Transverse colon (tissue), 4 donors: ENCODE measurements around the gene HIVEP3.

ENCODE experiments used
- POLR2A ChIP-seq: fragments of 450-650 bp; IDR thresholded peaks from one replicate; pipeline ENCODE4 v1.6.1; 2016; ENCODE audit warnings: antibody characterized with exemption, mild to moderate bottlenecking, moderate library complexity
- POLR2AphosphoS5 ChIP-seq, 3 donors: sonication (generic); formaldehyde crosslinking; IDR thresholded peaks; one replicate each; pipeline ENCODE4 v1.6.1; 2016; ENCODE audit warnings: antibody characterized with exemption in 3 of 3
- TF ChIP-seq, protein P1 (sequence below), 5 experiments: fragments of 200-600 bp in 3 of 5; fragments of 450-650 bp in 2 of 5; sonication (generic) in 3 of 5; IDR thresholded peaks; 1 replicate in 2 of 5; 2 replicates in 3 of 5; pipeline ENCODE4 v1.5.1; 2016 to 2017; ENCODE audit warnings: antibody characterized with exemption in 5 of 5, inconsistent platforms in 3 of 5, mild to moderate bottlenecking in 2 of 5, moderate library complexity in 1 of 5

DNA sequence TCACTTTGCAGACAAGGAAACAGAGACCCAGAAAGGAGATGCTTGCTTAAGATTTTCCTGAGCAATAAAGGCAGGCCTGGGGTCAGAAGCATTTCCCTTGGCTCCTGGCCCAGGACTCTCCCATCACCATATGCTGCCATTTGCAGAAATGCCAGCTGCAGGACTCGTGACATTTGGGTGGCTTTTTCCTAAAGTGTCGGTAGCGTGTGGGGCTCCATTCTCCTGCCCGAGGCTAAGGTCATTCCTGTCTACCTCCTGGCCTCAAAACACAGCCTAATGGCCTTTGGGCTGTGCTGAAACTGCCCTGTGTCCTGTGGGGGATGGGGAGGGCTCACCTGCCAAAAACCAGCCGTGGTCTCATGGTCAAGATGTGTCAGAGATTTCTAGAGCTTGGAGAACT lies 218.1 kb downstream of the HIVEP3 start:
- no peak for TF ChIP-seq POLR2AphosphoS5 (IDR thresholded peaks at IDR 0.05)
- TF ChIP-seq, protein P1, sequence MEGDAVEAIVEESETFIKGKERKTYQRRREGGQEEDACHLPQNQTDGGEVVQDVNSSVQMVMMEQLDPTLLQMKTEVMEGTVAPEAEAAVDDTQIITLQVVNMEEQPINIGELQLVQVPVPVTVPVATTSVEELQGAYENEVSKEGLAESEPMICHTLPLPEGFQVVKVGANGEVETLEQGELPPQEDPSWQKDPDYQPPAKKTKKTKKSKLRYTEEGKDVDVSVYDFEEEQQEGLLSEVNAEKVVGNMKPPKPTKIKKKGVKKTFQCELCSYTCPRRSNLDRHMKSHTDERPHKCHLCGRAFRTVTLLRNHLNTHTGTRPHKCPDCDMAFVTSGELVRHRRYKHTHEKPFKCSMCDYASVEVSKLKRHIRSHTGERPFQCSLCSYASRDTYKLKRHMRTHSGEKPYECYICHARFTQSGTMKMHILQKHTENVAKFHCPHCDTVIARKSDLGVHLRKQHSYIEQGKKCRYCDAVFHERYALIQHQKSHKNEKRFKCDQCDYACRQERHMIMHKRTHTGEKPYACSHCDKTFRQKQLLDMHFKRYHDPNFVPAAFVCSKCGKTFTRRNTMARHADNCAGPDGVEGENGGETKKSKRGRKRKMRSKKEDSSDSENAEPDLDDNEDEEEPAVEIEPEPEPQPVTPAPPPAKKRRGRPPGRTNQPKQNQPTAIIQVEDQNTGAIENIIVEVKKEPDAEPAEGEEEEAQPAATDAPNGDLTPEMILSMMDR (IDR thresholded peaks at IDR 0.05): no peak
- no peak for TF ChIP-seq POLR2A
